ENCODE results near the gene TACC3. TPM values are rescaled to one million over a fixed set of nuclear protein-coding genes. Genes with fewer than 3 reads are reported as not detected.

TACC3 gene
- total RNA-seq, 2 donors from 2014 or later: 195 to 295 TPM

- Mint-ChIP-seq H3K27ac (no peak overlapping the region), H3K9me3 (no peaks in the 10 kb centered on the region), H3K36me3 (no peaks in the 10 kb centered on the region)
- DNase-seq (ENCODE audit: low spot score in 2 of 2) (no peak), ATAC-seq (no peak)
These were observed 48.4 kb downstream of the TACC3 start for GRCh38 chr4:1769692-1770091.

- H3K27ac Mint-ChIP-seq: no peak overlapping the region
- H3K36me3 Mint-ChIP-seq: no peaks in the 10 kb centered on the region
- ATAC-seq: no peak
- DNase-seq (ENCODE audit: low spot score in 2 of 2): no peak
- H3K9me3 Mint-ChIP-seq: no peaks in the 10 kb centered on the region
These were observed 48.9 kb downstream of the TACC3 start for GRCh38 chr4:1770245-1770644.

- no peaks in the 10 kb centered on the region for H3K36me3 Mint-ChIP-seq
- ATAC-seq: no peak
- no peak for DNase-seq (ENCODE audit: low spot score in 2 of 2)
- no peaks in the 10 kb centered on the region for H3K9me3 Mint-ChIP-seq
- H3K27ac Mint-ChIP-seq: no peak overlapping the region
These were observed 49.5 kb downstream of the TACC3 start for GRCh38 chr4:1770791-1771231.

GRCh38 chr4:1771555-1772305 is 50.4 kb downstream of the TACC3 start:
- no peaks in the 10 kb centered on the region for H3K36me3 Mint-ChIP-seq
- H3K27ac Mint-ChIP-seq: no peak overlapping the region
- DNase-seq (ENCODE audit: low spot score in 2 of 2) (no peak), ATAC-seq (no peak)
- no peaks in the 10 kb centered on the region for H3K9me3 Mint-ChIP-seq

- Mint-ChIP-seq H3K27ac (no peak overlapping the region), H3K9me3 (no peaks in the 10 kb centered on the region), H3K36me3 (no peaks in the 10 kb centered on the region)
- DNase-seq (ENCODE audit: low spot score in 2 of 2): no peak
- no peak for ATAC-seq
These were observed 51.7 kb downstream of the TACC3 start for GRCh38 chr4:1772853-1773538.

GRCh38 chr4:1773754-1774153 is 52.4 kb downstream of the TACC3 start:
- Mint-ChIP-seq H3K9me3 (no peaks in the 10 kb centered on the region), H3K27ac (no peak overlapping the region), H3K36me3 (no peaks in the 10 kb centered on the region)
- ATAC-seq: no peak
- no peak for DNase-seq (ENCODE audit: low spot score in 2 of 2)

GRCh38 chr4:1775731-1776500 is 54.6 kb downstream of the TACC3 start:
- no peak for DNase-seq (ENCODE audit: low spot score in 2 of 2)
- Mint-ChIP-seq H3K9me3 (no peaks in the 10 kb centered on the region), H3K36me3 (no peaks in the 10 kb centered on the region), H3K27ac (no peak overlapping the region)
- ATAC-seq: no peak

- no peaks in the 10 kb centered on the region for H3K9me3 Mint-ChIP-seq
- no peak for DNase-seq (ENCODE audit: low spot score in 2 of 2)
- no peak for ATAC-seq
- no peaks in the 10 kb centered on the region for H3K36me3 Mint-ChIP-seq
- H3K27ac Mint-ChIP-seq: no peak overlapping the region
These were observed 55.3 kb downstream of the TACC3 start for GRCh38 chr4:1776521-1777161.

- Mint-ChIP-seq H3K27ac (no peak overlapping the region), H3K36me3 (no peaks in the 10 kb centered on the region), H3K9me3 (no peaks in the 10 kb centered on the region)
- no peak for ATAC-seq
- no peak for DNase-seq (ENCODE audit: low spot score in 2 of 2)
These were observed 56.7 kb downstream of the TACC3 start for GRCh38 chr4:1777822-1778641.

- H3K27ac Mint-ChIP-seq: no peak overlapping the region
- H3K9me3 Mint-ChIP-seq: no peaks in the 10 kb centered on the region
- H3K36me3 Mint-ChIP-seq: no peaks in the 10 kb centered on the region
- DNase-seq (ENCODE audit: low spot score in 2 of 2) (no peak), ATAC-seq (no peak)
These were observed 57.5 kb downstream of the TACC3 start for GRCh38 chr4:1778642-1779392.

GRCh38 chr4:1779588-1780382 is 58.5 kb downstream of the TACC3 start:
- DNase-seq (ENCODE audit: low spot score in 2 of 2) (no peak), ATAC-seq (no peak)
- H3K9me3 Mint-ChIP-seq: no peaks in the 10 kb centered on the region
- H3K27ac Mint-ChIP-seq: peak overlapping the region in 1 of 2 donors; percentile 38
- no peaks in the 10 kb centered on the region for H3K36me3 Mint-ChIP-seq

GRCh38 chr4:1780435-1780834 is 59.1 kb downstream of the TACC3 start:
- Mint-ChIP-seq H3K36me3 (no peaks in the 10 kb centered on the region), H3K9me3 (no peaks in the 10 kb centered on the region), H3K27ac (peak overlapping the region in 1 of 2 donors; percentile 38)
- ATAC-seq (no peak), DNase-seq (ENCODE audit: low spot score in 2 of 2) (no peak)

- no peak overlapping the region for H3K27ac Mint-ChIP-seq
- DNase-seq (ENCODE audit: low spot score in 2 of 2) (no peak), ATAC-seq (no peak)
- H3K36me3 Mint-ChIP-seq: no peaks in the 10 kb centered on the region
- H3K9me3 Mint-ChIP-seq: no peaks in the 10 kb centered on the region
These were observed 61.7 kb downstream of the TACC3 start for GRCh38 chr4:1783015-1783414.

- no peaks in the 10 kb centered on the region for H3K9me3 Mint-ChIP-seq
- DNase-seq (ENCODE audit: low spot score in 2 of 2) (no peak), ATAC-seq (no peak)
- H3K36me3 Mint-ChIP-seq: no peaks in the 10 kb centered on the region
- no peak overlapping the region for H3K27ac Mint-ChIP-seq
These were observed 62.6 kb downstream of the TACC3 start for GRCh38 chr4:1783970-1784369.

- no peaks in the 10 kb centered on the region for H3K9me3 Mint-ChIP-seq
- no peak for ATAC-seq
- DNase-seq (ENCODE audit: low spot score in 2 of 2): no peak
- H3K36me3 Mint-ChIP-seq: no peaks in the 10 kb centered on the region
- H3K27ac Mint-ChIP-seq: no peak overlapping the region
These were observed 63.1 kb downstream of the TACC3 start for GRCh38 chr4:1784395-1784788.

Data from activated naive CD4-positive, alpha-beta T cell treated with anti-CD3 and anti-CD28 coated beads, Interleukin-2, amount 50 U/mL, for 72 hours (primary cell).